ENCODE measurements around the gene GLI3. TPM values are rescaled to one million over a fixed set of nuclear protein-coding genes. Genes with fewer than 3 reads are reported as not detected.

Gene GLI3
- polyA plus RNA-seq, 3 donors, result 13.3 to 16.8 (median 16.5) TPM

- no peak for DNase-seq
These were observed 264.7 kb downstream of the GLI3 start for GRCh38 chr7:41972270-41972669.

- no peak for DNase-seq
These were observed 265.3 kb downstream of the GLI3 start for GRCh38 chr7:41971640-41972187.

- DNase-seq, result no peak
These were observed 266.1 kb downstream of the GLI3 start for GRCh38 chr7:41970941-41971340.

GRCh38 chr7:41969561-41970105, 267.4 kb downstream of the GLI3 start:
- DNase-seq, result no peak

GRCh38 chr7:41967156-41967555, 269.9 kb downstream of the GLI3 start:
- DNase-seq, result no peak

GRCh38 chr7:41965951-41966505, 271.0 kb downstream of the GLI3 start:
- no peak for DNase-seq

- no peak for DNase-seq
These were observed 271.9 kb downstream of the GLI3 start for GRCh38 chr7:41964849-41965745.

GRCh38 chr7:41964183-41964753, 272.7 kb downstream of the GLI3 start:
- DNase-seq, result no peak

GRCh38 chr7:41956705-41957104, 280.3 kb downstream of the GLI3 start:
- DNase-seq, result no peak

GRCh38 chr7:41955893-41956675, 280.9 kb downstream of the GLI3 start:
- peak; percentile 78 for DNase-seq

- no peak for DNase-seq
These were observed 281.6 kb downstream of the GLI3 start for GRCh38 chr7:41955451-41955850.

GRCh38 chr7:41954976-41955375, 282.0 kb downstream of the GLI3 start:
- no peak for DNase-seq

GRCh38 chr7:41948503-41948902, 288.5 kb downstream of the GLI3 start:
- no peak for DNase-seq

- DNase-seq, result peak; percentile 73
These were observed 293.9 kb downstream of the GLI3 start for GRCh38 chr7:41943094-41943577.

- peak; percentile 26 for DNase-seq
These were observed 294.4 kb downstream of the GLI3 start for GRCh38 chr7:41942468-41943093.

GRCh38 chr7:41940760-41941343, 296.2 kb downstream of the GLI3 start:
- peak; percentile 75 for DNase-seq

GRCh38 chr7:41938371-41938770, 298.6 kb downstream of the GLI3 start:
- no peak for DNase-seq

GRCh38 chr7:41933427-41933826, 303.6 kb downstream of the GLI3 start:
- no peak for DNase-seq

GRCh38 chr7:41931263-41931646, 305.8 kb downstream of the GLI3 start:
- DNase-seq, result no peak

- DNase-seq, result no peak
These were observed 306.3 kb downstream of the GLI3 start for GRCh38 chr7:41930538-41931262.

All from renal pelvis (tissue), 4 donors.